ENCODE results near the gene KRTAP5-1.

GRCh38 chr11:1545432-1545831 lies 39.7 kb downstream of the KRTAP5-1 start:
- TF ChIP-seq POLR2A (IDR thresholded peaks at IDR 0.05): no peak
- TF ChIP-seq CTCF (IDR thresholded peaks at IDR 0.05 in 4 of 5, conservative IDR thresholded peaks at IDR 0.05 in 1 of 5): no peak
